GM12865 (cell line): ENCODE data around the gene NUPR1.
A peak's percentile ranks its signal among the peaks of the same experiment; 100 is the strongest.
"Not testable (repeated sequence)": the region's sequence is repeated elsewhere in the genome, so short reads cannot be mapped to it uniquely, and the experiment has no call there.

Experiments
- DNase-seq: peaks from one replicate; pipeline ENCODE4 v3.0.0; 2010; ENCODE audit warnings: low read depth
- H3K4me3 ChIP-seq: 2 replicates; pipeline ENCODE4 v1.5.1; 2011; ENCODE audit warnings: mild to moderate bottlenecking, low read depth, low read length, control low read depth
- CTCF ChIP-seq: IDR thresholded peaks from 2 replicates; pipeline ENCODE4 v1.5.1; 2011; ENCODE audit warnings: low read length, control low read depth, low read depth, inconsistent platforms; ENCODE audit not compliant: insufficient read depth; ENCODE audit errors: missing control alignments

The NUPR1 gene

GRCh38 chr16:28554634-28555423 lies 16.1 kb upstream of the NUPR1 start:
- no peak for TF ChIP-seq CTCF
- no peak for DNase-seq
- peak overlapping the region; percentile 67 for H3K4me3 ChIP-seq

GRCh38 chr16:28553776-28554633 lies 15.2 kb upstream of the NUPR1 start, which contains the start of gene SGF29:
TSS of gene SGF29 (plus strand) at chr16:28553920. CDS start at chr16:28581070, 27,150 bp downstream.
- peak; percentile 96 for DNase-seq
- TF ChIP-seq CTCF = peak; percentile 27
- peak within 1 kb of the TSS; percentile 73 for H3K4me3 ChIP-seq

- TF ChIP-seq CTCF = peak; percentile 35
- H3K4me3 ChIP-seq = no peak overlapping the region
- peak; percentile 46 for DNase-seq
These were observed 10.6 kb upstream of the NUPR1 start for GRCh38 chr16:28549301-28549899.

- TF ChIP-seq CTCF = no peak
- H3K4me3 ChIP-seq = no peak overlapping the region
- DNase-seq = no peak
These were observed 9.6 kb upstream of the NUPR1 start for GRCh38 chr16:28548306-28548802.

GRCh38 chr16:28546626-28547025 lies 7.9 kb upstream of the NUPR1 start:
- DNase-seq = no peak
- no peak overlapping the region for H3K4me3 ChIP-seq
- no peak for TF ChIP-seq CTCF

GRCh38 chr16:28545964-28546363 lies 7.2 kb upstream of the NUPR1 start:
- not testable (repeated sequence) for H3K4me3 ChIP-seq, DNase-seq

- no peak for TF ChIP-seq CTCF
- DNase-seq = no peak
- H3K4me3 ChIP-seq = no peak overlapping the region
These were observed 6.2 kb upstream of the NUPR1 start for GRCh38 chr16:28544998-28545397.
